MCF 10A (cell line): ENCODE measurements around the gene RELB. TPM values are rescaled to one million over a fixed set of nuclear protein-coding genes. Genes with fewer than 3 reads are reported as not detected.

Experiments used
- BruUV-seq: library from RNA; stranded (reverse); fragments of 400-500 nt; replicated peaks from 2 replicates; lab custom pipeline; 2021; lab: Mats Ljungman, UMichigan
- CTCF ChIA-PET: fragments of 300-600 bp; sonication (Branson Sonifier 250); formaldehyde crosslinking; extraction: SDS; loops from one replicate; lab custom pipeline; 2021; ENCODE audit warnings: antibody characterized with exemption, inconsistent platforms; lab: Yijun Ruan, JAX
- POLR2A ChIA-PET: fragments of 300-600, 350-650 bp; sonication (Branson Sonifier 250); formaldehyde crosslinking; extraction: SDS; loops from one replicate; lab custom pipeline; 2020; ENCODE audit warnings: antibody characterized with exemption, inconsistent platforms; lab: Yijun Ruan, JAX
- DNase-seq: peaks from one replicate; pipeline ENCODE4 v3.0.0-alpha.2; 2018; ENCODE audit not compliant: unreplicated experiment
- H3K27ac Mint-ChIP-seq: one replicate; pipeline ENCODE4 v1.8.0; 2022; ENCODE audit warnings: mild to moderate bottlenecking, low read depth, mixed read lengths; ENCODE audit not compliant: unreplicated experiment
- H3K27me3 Mint-ChIP-seq: one replicate; pipeline ENCODE4 v1.8.0; 2022; ENCODE audit warnings: mixed read lengths; ENCODE audit not compliant: insufficient read depth, unreplicated experiment
- H3K36me3 Mint-ChIP-seq: one replicate; pipeline ENCODE4 v1.8.0; 2022; ENCODE audit warnings: mild to moderate bottlenecking, moderate library complexity, mixed read lengths; ENCODE audit not compliant: insufficient read depth, unreplicated experiment
- H3K4me1 Mint-ChIP-seq: one replicate; pipeline ENCODE4 v1.8.0; 2022; ENCODE audit warnings: mixed read lengths; ENCODE audit not compliant: insufficient read depth, unreplicated experiment
- H3K4me3 Mint-ChIP-seq: one replicate; pipeline ENCODE4 v1.8.0; 2022; ENCODE audit warnings: mild to moderate bottlenecking, moderate library complexity, mixed read lengths; ENCODE audit not compliant: unreplicated experiment
- H3K9me3 Mint-ChIP-seq: one replicate; pipeline ENCODE4 v1.8.0; 2022; ENCODE audit warnings: mixed read lengths; ENCODE audit not compliant: unreplicated experiment
- CTCF ChIP-seq: fragments of 200-600 bp; IDR thresholded peaks from one replicate; pipeline ENCODE4 v1.8.0; 2022; ENCODE audit warnings: antibody characterized with exemption, mild to moderate bottlenecking; ENCODE audit not compliant: unreplicated experiment
- intact Hi-C: fragments of 100-400 bp; cut with micrococcal nuclease; formaldehyde crosslinking; loops from 2 replicates; pipeline ENCODE4 v1.14.1; 2022
- total RNA-seq: library from RNA; stranded (reverse); gene quantifications from 2 replicates; pipeline ENCODE4 v1.2.3, GENCODE V29; 2022

RELB gene
- total RNA-seq, 1 experiment from 2014 or later: 39.8 TPM

GRCh38 chr19:45069056-45069455 lies 67.8 kb downstream of the RELB start:
- H3K4me3 Mint-ChIP-seq: no peak overlapping the region
- CTCF ChIA-PET: interaction anchor here (0.6 to 1.5 kb wide), 2 partner anchors 9 to 165 kb away, joined by 3 to 4 read pairs; no protein-coding TSS in a partner anchor
- POLR2A ChIA-PET: no interaction called here
- H3K27me3 Mint-ChIP-seq: no peaks in the 10 kb centered on the region
- intact Hi-C loops: no loop called here
- H3K4me1 Mint-ChIP-seq: no peaks in the 10 kb centered on the region
- DNase-seq: peak; percentile 33
- no TSS peak for BruUV-seq
- peaks cover 68% of the 10 kb centered on the region for H3K36me3 Mint-ChIP-seq
- no peak for TF ChIP-seq CTCF
- H3K9me3 Mint-ChIP-seq: no peaks in the 10 kb centered on the region
- H3K27ac Mint-ChIP-seq: no peak overlapping the region

GRCh38 chr19:45070214-45070613 lies 69.0 kb downstream of the RELB start:
- intact Hi-C loops: no loop called here
- Mint-ChIP-seq H3K4me1 (no peaks in the 10 kb centered on the region), H3K4me3 (no peak overlapping the region), H3K27me3 (no peaks in the 10 kb centered on the region), H3K36me3 (peaks cover 57% of the 10 kb centered on the region), H3K27ac (no peak overlapping the region), H3K9me3 (no peaks in the 10 kb centered on the region)
- no peak for DNase-seq
- no peak for TF ChIP-seq CTCF
- POLR2A ChIA-PET: no interaction called here
- CTCF ChIA-PET: interaction anchor here (3.4 kb wide), 1 partner anchor 11 kb away, joined by 13 read pairs; no protein-coding TSS in a partner anchor
- no TSS peak for BruUV-seq

- no peaks in the 10 kb centered on the region for H3K4me1 Mint-ChIP-seq
- no peaks in the 10 kb centered on the region for H3K9me3 Mint-ChIP-seq
- no peak for DNase-seq
- intact Hi-C loops: no loop called here
- ChIA-PET CTCF (interaction anchor here (3.4 kb wide), 1 partner anchor 11 kb away, joined by 13 read pairs; no protein-coding TSS in a partner anchor), POLR2A (no interaction called here)
- H3K36me3 Mint-ChIP-seq: peaks cover 50% of the 10 kb centered on the region
- no TSS peak for BruUV-seq
- no peak for TF ChIP-seq CTCF
- no peaks in the 10 kb centered on the region for H3K27me3 Mint-ChIP-seq
- no peak overlapping the region for H3K4me3 Mint-ChIP-seq
- no peak overlapping the region for H3K27ac Mint-ChIP-seq
Observed at GRCh38 chr19:45070861-45071544, 69.7 kb downstream of the RELB start.

GRCh38 chr19:45071545-45071938 lies 70.3 kb downstream of the RELB start:
- intact Hi-C loops: no loop called here
- H3K36me3 Mint-ChIP-seq: peaks cover 50% of the 10 kb centered on the region
- no TSS peak for BruUV-seq
- no peaks in the 10 kb centered on the region for H3K9me3 Mint-ChIP-seq
- no peak for TF ChIP-seq CTCF
- peaks cover under 1% of the 10 kb centered on the region for H3K4me1 Mint-ChIP-seq
- H3K27me3 Mint-ChIP-seq: no peaks in the 10 kb centered on the region
- CTCF ChIA-PET: interaction anchor here (3.4 kb wide), 1 partner anchor 12 kb away, joined by 13 read pairs; no protein-coding TSS in a partner anchor
- no peak overlapping the region for H3K4me3 Mint-ChIP-seq
- POLR2A ChIA-PET: interaction anchor here (1.1 to 1.2 kb wide), 2 partner anchors 20 to 32 kb away, joined by 3 to 9 read pairs; partner anchors contain the start of gene CLASRP
- no peak for DNase-seq
- no peak overlapping the region for H3K27ac Mint-ChIP-seq
